ENCODE results near the gene PPP1CA.

PPP1CA gene

GRCh38 chr11:67401495-67402191 lies at the start of gene PPP1CA:
TSS of gene PPP1CA (minus strand) at chr11:67401858. CDS start at chr11:67401782, 76 bp downstream.
- FAIRE-seq: no peak

- FAIRE-seq: no peak
Observed at GRCh38 chr11:67450796-67451657, 49.4 kb upstream of the PPP1CA start.

GRCh38 chr11:67449116-67449844 lies 47.6 kb upstream of the PPP1CA start:
- FAIRE-seq: no peak

- no peak for FAIRE-seq
Observed at GRCh38 chr11:67448220-67448609, 46.6 kb upstream of the PPP1CA start.

- FAIRE-seq: no peak
Observed at GRCh38 chr11:67445515-67445914, 43.9 kb upstream of the PPP1CA start.

GRCh38 chr11:67442504-67443404 lies 41.1 kb upstream of the PPP1CA start:
- no peak for FAIRE-seq

- FAIRE-seq: no peak
Observed at GRCh38 chr11:67441731-67442351, 40.2 kb upstream of the PPP1CA start.

- no peak for FAIRE-seq
Observed at GRCh38 chr11:67441098-67441563, 39.5 kb upstream of the PPP1CA start.

- no peak for FAIRE-seq
Observed at GRCh38 chr11:67440229-67441097, 38.8 kb upstream of the PPP1CA start.

- no peak for FAIRE-seq
Observed at GRCh38 chr11:67439321-67440228, 37.9 kb upstream of the PPP1CA start.

GRCh38 chr11:67438158-67438902 lies 36.7 kb upstream of the PPP1CA start:
- no peak for FAIRE-seq

GRCh38 chr11:67437809-67438157 lies 36.1 kb upstream of the PPP1CA start:
- FAIRE-seq: no peak

- no peak for FAIRE-seq
Observed at GRCh38 chr11:67437082-67437808, 35.6 kb upstream of the PPP1CA start, which contains the start of gene PTPRCAP. TSS of gene PTPRCAP (minus strand) at chr11:67437682. CDS start at chr11:67437619, 63 bp downstream.

GRCh38 chr11:67436459-67437081 lies 34.9 kb upstream of the PPP1CA start:
- FAIRE-seq: no peak

- no peak for FAIRE-seq
Observed at GRCh38 chr11:67435727-67436458, 34.2 kb upstream of the PPP1CA start.

- FAIRE-seq: no peak
Observed at GRCh38 chr11:67435031-67435726, 33.5 kb upstream of the PPP1CA start.
